ENCODE measurements around the gene SS18. TPM values are rescaled to one million over a fixed set of nuclear protein-coding genes. Genes with fewer than 3 reads are reported as not detected.

SS18 gene
- total RNA-seq, 1 donor, result 120 TPM

DNA sequence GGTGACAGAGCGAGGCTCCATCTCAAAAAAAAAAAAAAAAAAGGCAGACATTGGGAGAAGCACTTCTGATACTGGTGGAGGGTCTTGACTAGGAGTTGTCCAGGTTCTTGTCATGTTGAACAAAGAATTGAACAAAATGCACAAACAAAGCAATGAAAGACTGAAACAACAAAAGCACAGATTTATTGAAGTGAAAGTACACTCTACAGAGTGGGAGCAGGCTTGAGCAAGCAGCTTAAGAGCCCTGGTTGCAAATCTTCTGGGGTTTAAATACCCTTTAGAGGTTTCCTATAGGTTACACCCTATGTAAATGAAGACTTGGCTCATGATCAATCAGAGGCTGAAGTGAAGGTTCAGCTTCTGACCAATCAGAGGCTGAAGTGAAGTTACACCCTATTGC lies 6.4 kb upstream of the SS18 start:
- H3K4me3 ChIP-seq (ENCODE audit: insufficient read depth, low read length), result no peak overlapping the region
- no peak for DNase-seq (ENCODE audit: insufficient read length, low spot score, missing footprints)
- no peak overlapping the region for H3K4me2 ChIP-seq (ENCODE audit: insufficient read depth, low read length)
- no peak overlapping the region for H2AFZ ChIP-seq (ENCODE audit: low read length)
- no peak overlapping the region for H3K27ac ChIP-seq (ENCODE audit: low read depth, low read length)
- no peaks in the 10 kb centered on the region for H3K79me2 ChIP-seq (ENCODE audit: insufficient read depth, low read length)
- no peaks in the 10 kb centered on the region for H3K9me3 ChIP-seq (ENCODE audit: low read depth, low read length)
- H3K4me1 ChIP-seq (ENCODE audit: insufficient read depth, low read length), result no peaks in the 10 kb centered on the region
- no peaks in the 10 kb centered on the region for H3K27me3 ChIP-seq (ENCODE audit: insufficient read depth, low read length)
- no peaks in the 10 kb centered on the region for H3K36me3 ChIP-seq (ENCODE audit: insufficient read depth, low read length)
- TF ChIP-seq, protein P1, sequence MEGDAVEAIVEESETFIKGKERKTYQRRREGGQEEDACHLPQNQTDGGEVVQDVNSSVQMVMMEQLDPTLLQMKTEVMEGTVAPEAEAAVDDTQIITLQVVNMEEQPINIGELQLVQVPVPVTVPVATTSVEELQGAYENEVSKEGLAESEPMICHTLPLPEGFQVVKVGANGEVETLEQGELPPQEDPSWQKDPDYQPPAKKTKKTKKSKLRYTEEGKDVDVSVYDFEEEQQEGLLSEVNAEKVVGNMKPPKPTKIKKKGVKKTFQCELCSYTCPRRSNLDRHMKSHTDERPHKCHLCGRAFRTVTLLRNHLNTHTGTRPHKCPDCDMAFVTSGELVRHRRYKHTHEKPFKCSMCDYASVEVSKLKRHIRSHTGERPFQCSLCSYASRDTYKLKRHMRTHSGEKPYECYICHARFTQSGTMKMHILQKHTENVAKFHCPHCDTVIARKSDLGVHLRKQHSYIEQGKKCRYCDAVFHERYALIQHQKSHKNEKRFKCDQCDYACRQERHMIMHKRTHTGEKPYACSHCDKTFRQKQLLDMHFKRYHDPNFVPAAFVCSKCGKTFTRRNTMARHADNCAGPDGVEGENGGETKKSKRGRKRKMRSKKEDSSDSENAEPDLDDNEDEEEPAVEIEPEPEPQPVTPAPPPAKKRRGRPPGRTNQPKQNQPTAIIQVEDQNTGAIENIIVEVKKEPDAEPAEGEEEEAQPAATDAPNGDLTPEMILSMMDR (IDR thresholded peaks at IDR 0.05; ENCODE audit: extremely low read depth, low read depth, low read length), result no peak
- no peaks in the 10 kb centered on the region for H4K20me1 ChIP-seq (ENCODE audit: insufficient read depth, low read length)

DNA sequence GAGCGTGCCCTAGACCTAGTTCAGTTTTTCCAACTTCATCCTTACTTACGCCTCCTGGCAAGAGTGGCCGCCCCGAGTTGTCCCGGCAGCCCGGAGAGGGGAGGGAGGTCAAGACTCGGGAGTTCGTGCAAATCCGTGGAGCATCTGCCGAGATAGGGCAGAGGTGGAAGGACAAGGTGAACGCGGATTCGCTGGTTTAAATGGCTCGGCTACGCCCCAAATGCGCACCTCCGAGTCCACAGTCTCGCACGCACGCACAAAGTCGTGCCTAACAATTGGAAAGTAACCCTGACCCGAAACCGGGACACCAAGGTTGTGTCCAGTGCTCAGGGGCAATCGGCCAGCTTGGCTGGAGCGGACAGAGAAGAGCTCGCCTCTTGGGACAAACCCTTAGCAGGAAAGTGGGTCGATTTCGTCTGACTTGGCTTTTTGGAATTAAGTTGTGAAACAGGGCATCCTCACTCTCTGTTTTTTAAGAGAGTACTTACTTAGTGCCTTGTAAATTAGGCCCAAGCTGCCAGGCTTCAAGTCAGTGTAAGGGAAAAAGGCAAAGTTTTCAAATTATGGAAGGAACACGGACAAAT lies 726 bp upstream of the SS18 start:
- TF ChIP-seq, protein P1 (IDR thresholded peaks at IDR 0.05; ENCODE audit: extremely low read depth, low read depth, low read length), result no peak
- peak; percentile 85 for DNase-seq (ENCODE audit: insufficient read length, low spot score, missing footprints)
- Histone ChIP-seq H3K79me2 (ENCODE audit: insufficient read depth, low read length) (peaks cover 43% of the 10 kb centered on the region), H2AFZ (ENCODE audit: low read length) (peak overlapping the region; percentile 99), H3K4me2 (ENCODE audit: insufficient read depth, low read length) (peak overlapping the region; percentile 94), H3K9me3 (ENCODE audit: low read depth, low read length) (no peaks in the 10 kb centered on the region), H3K36me3 (ENCODE audit: insufficient read depth, low read length) (peaks cover 9% of the 10 kb centered on the region), H3K4me3 (ENCODE audit: insufficient read depth, low read length) (peak overlapping the region; percentile 98), H3K27ac (ENCODE audit: low read depth, low read length) (peak overlapping the region; percentile 97), H4K20me1 (ENCODE audit: insufficient read depth, low read length) (peaks cover 35% of the 10 kb centered on the region), H3K27me3 (ENCODE audit: insufficient read depth, low read length) (no peaks in the 10 kb centered on the region), H3K4me1 (ENCODE audit: insufficient read depth, low read length) (peaks cover 17% of the 10 kb centered on the region)

DNA sequence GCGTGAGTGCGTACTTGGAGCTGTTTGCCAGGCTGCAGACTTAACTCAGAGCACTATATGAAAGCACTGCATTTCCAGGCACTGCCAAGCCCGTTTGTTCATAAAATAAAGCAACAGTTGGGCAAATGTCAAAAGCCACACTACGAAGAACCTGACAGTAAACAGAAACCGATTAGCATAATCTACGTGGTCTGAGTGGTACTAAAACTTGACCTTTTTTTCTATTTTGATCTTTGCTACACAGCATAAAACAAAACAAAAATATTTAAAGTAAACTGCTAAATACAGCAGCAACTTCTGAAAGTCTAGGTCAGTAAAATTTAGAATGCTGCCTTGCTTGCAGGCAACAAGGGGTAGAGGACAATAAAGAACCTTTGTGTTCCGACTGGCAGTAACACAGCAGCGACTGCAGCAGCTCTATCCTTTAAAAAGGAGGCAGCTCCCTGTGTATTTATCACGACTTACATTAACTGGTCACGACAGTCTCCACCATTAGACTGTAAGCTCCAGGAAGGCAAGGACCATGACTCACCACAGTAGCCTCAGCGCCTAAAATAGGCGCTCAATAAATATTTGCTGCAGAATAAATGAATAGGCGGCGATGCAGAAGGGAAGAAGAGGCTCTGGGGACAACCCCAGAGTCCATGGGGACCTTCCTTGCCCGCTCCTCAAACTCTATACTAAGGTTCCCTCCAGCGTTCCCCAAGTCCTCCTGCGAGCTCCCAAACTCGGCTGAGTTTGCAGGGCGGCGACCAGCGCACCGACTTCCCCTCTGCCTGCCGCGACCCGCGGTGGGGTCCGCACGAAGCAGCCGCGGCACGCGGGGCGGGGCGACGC lies 902 bp downstream of the SS18 start:
- H4K20me1 ChIP-seq (ENCODE audit: insufficient read depth, low read length), result peaks cover 44% of the 10 kb centered on the region
- peak overlapping the region; percentile 99 for H2AFZ ChIP-seq (ENCODE audit: low read length)
- DNase-seq (ENCODE audit: insufficient read length, low spot score, missing footprints), result peak; percentile 77
- H3K4me3 ChIP-seq (ENCODE audit: insufficient read depth, low read length), result peak overlapping the region; percentile 98
- H3K27me3 ChIP-seq (ENCODE audit: insufficient read depth, low read length), result no peaks in the 10 kb centered on the region
- peak overlapping the region; percentile 97 for H3K27ac ChIP-seq (ENCODE audit: low read depth, low read length)
- peaks cover 59% of the 10 kb centered on the region for H3K79me2 ChIP-seq (ENCODE audit: insufficient read depth, low read length)
- TF ChIP-seq, protein P1 (IDR thresholded peaks at IDR 0.05; ENCODE audit: extremely low read depth, low read depth, low read length), result no peak
- H3K4me1 ChIP-seq (ENCODE audit: insufficient read depth, low read length), result peaks cover 17% of the 10 kb centered on the region
- peaks cover 24% of the 10 kb centered on the region for H3K36me3 ChIP-seq (ENCODE audit: insufficient read depth, low read length)
- H3K9me3 ChIP-seq (ENCODE audit: low read depth, low read length), result no peaks in the 10 kb centered on the region
- peak overlapping the region; percentile 94 for H3K4me2 ChIP-seq (ENCODE audit: insufficient read depth, low read length)

DNA sequence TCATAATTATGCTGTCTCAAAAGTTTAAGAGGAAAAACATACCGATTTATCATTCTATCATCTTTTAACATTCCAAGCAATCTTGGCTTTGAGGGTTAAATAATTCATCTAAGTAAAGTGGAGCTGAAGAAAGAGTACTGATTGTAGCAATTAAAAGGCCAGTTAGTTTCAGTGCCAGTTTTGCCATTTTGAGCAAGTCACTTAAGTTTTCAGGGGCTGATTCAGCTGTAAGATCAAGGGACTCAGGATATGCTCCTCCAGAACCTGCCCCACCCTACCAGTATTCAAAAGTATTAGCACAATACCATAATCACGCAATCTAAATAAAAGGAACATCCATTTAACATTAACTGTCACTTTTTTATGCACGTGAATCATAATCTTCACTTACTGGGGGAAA lies 1.9 kb downstream of the SS18 start:
- H4K20me1 ChIP-seq (ENCODE audit: insufficient read depth, low read length), result peaks cover 48% of the 10 kb centered on the region
- no peak overlapping the region for H2AFZ ChIP-seq (ENCODE audit: low read length)
- TF ChIP-seq, protein P1 (IDR thresholded peaks at IDR 0.05; ENCODE audit: extremely low read depth, low read depth, low read length), result no peak
- H3K36me3 ChIP-seq (ENCODE audit: insufficient read depth, low read length), result peaks cover 32% of the 10 kb centered on the region
- no peak overlapping the region for H3K27ac ChIP-seq (ENCODE audit: low read depth, low read length)
- H3K27me3 ChIP-seq (ENCODE audit: insufficient read depth, low read length), result no peaks in the 10 kb centered on the region
- H3K4me3 ChIP-seq (ENCODE audit: insufficient read depth, low read length), result peak overlapping the region; percentile 98
- peaks cover 17% of the 10 kb centered on the region for H3K4me1 ChIP-seq (ENCODE audit: insufficient read depth, low read length)
- no peaks in the 10 kb centered on the region for H3K9me3 ChIP-seq (ENCODE audit: low read depth, low read length)
- H3K79me2 ChIP-seq (ENCODE audit: insufficient read depth, low read length), result peaks cover 69% of the 10 kb centered on the region
- no peak for DNase-seq (ENCODE audit: insufficient read length, low spot score, missing footprints)
- H3K4me2 ChIP-seq (ENCODE audit: insufficient read depth, low read length), result peak overlapping the region; percentile 94
